Cerebellar cortex (tissue), 1 donor: ENCODE measurements around the gene MED27.
"Not testable (repeated sequence)": the region's sequence is repeated elsewhere in the genome, so short reads cannot be mapped to it uniquely, and the experiment has no call there.

Source experiments
- DNase-seq: peaks from one replicate; pipeline ENCODE4 v3.0.0-alpha.2; 2015; ENCODE audit warnings: low spot score

The MED27 gene

GRCh38 chr9:131963072-131964030 lies 116.3 kb downstream of the MED27 start:
- DNase-seq, result no peak

DNA sequence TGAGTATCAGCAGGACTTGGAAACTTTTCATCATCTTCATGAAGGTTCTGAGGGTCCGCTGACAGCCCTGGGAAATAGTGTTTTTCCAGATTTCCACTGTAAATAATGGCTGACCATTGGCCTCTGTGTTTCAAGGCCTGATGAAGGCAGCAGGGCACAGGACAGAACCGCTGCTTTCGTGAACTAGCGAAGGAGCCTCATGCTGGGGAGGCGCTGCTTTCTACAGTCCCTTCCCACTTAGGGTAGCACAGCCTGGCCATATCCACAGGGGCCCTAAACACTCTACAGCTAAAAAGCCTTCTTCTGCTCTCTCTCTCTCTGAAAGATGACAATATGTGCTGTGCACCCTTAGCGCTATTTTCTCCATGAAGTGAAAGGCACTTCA lies 118.2 kb downstream of the MED27 start:
- no peak for DNase-seq

- peak; percentile 31 for DNase-seq
Observed at GRCh38 chr9:131960851-131961495, 118.7 kb downstream of the MED27 start.

DNA sequence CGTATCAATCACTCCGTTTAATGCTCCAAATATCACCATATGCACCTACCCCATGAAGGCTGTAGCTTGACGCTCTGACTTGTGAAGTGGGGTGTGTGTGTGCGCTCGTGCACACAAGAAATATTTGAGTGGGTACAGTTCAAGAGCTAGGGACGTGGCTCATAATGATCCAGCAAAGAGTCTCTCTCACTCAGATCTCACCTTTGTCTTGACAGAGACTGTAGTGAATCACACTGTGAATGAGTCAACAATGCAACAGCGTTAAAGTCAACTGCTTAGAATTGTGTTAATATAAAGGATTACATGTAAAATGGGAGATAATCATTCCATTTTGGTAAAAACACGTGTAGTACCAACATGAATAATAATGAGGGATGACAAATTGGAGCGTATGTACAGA lies 119.4 kb downstream of the MED27 start:
- DNase-seq, result no peak

GRCh38 chr9:131959887-131960286 lies 119.8 kb downstream of the MED27 start:
- no peak for DNase-seq

- DNase-seq, result no peak
Observed at GRCh38 chr9:131959056-131959455, 120.6 kb downstream of the MED27 start.

DNA sequence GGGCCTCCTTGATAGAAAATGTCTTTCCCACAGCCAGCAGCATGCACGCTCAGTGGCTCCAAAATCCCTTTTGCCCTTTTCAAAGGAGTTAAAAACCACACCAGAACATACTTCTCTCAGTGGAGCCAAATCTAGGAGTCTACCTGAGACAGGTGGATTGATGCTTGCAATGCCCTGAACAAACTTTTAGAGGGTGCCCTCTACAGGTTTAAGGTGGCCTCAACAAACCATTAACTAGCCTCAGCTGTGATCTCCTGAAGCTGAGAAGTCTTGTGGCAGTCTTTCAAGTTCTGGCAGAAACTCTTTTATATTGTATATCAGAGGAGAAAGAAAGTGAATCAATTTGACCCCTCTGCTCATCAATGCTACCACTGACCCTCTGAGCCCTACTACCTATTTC lies 125.4 kb downstream of the MED27 start:
- peak; percentile 34 for DNase-seq

- peak; percentile 93 for DNase-seq
Observed at GRCh38 chr9:131951905-131952304, 127.8 kb downstream of the MED27 start.

DNA sequence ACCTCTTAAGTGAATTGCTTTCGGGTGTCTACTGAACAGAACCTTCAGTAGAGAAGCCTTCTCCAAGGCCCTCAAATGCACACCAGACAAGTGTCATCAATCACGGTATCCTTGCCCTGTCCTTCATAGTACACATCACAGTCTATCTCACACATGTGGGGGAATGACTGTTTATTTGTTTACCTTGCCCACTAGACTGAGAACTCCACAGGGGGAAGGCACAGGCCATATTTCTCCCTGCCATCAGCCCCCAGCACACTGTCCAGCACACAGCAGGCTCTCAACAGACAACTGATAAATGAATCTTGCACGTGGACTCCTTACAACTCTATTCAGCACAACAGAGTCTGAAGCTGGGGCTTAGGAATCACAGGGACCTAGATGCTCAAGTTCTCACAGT lies 128.5 kb downstream of the MED27 start:
- no peak for DNase-seq

DNA sequence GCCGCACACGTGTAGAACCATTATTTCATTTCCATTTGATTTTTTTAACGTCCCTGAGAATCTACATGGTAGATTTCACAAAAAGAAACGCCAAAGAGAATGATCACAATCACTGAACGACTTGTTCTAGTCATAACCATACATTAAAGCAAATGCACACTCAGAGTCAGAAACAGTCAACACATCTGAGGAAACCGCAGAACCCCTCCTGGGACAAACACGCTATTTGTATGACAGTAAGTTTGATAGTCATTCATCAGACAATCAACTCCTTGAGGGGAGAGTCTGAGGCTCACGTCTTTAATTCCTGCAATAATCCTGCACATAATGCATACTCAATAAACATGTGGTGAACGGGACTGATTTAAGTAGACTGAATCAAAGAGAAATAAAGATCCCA lies 129.2 kb downstream of the MED27 start:
- DNase-seq, result no peak

DNA sequence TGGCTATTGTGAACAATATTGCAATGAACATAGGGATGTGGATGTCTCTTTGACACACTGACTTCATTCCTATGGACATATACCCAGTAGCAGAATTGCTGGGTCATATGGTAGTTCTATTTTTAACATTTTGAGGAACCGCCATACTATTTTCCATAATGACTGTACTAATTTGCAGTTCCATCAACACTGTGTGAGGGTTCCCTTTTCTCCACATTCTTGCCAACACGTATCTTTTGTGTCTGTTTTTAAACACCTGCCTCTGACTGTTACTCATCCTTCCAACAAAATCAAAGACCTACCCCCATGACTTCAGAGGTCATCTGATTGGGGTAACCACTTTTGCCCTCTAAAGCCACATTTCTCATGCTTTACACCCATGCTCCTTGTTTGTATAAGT lies 133.5 kb downstream of the MED27 start:
- DNase-seq, result no peak

DNA sequence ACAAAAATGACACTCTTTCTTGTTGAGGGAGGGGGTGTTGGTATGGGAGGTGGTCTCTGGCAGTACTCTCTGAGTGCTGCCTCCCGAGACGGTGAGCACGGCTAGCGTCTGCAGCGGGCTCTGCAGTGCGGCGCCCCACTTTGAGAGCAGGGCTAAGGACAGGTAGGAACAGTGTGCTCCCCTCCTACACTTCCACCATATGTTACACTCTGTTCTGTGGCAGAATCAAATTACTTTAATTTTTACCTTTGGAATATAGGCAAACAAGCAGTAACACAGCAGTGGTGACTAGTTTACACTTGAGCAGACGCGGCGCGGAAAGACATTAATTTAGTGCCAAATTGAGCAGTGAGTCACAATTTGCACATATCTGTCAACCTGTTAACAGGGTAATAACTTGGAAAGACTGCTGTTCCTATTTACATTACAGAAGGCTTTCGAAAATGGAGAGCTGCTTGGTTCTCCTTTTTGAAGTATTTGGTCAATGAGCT lies 136.3 kb downstream of the MED27 start:
- DNase-seq, result peak; percentile 85

DNA sequence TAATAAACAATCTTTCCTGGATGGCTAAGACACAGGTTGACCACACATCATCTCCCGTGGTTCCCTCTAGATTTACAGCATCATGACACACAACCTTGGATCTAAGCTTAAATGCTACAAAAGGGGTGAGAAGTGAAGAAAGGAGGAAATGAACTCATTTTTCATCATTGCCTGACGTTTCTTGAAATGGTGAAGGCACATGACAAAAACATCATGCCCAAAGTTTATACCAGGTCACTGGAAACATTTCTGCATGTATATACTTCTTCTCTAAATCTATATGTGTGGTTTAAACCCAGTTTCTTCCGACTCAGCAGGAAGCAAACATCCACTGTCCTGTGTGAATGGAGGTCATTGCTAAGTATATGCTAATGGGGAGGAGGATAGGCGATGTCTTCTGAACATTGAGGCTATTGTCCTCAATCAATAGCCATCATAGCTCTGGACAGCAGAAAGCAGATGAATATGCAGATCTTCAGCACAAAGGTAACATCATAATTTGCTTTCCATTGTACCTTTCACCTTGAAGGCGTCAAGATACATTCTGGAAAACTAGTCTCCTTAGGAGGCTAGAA lies 137.4 kb downstream of the MED27 start:
- DNase-seq, result no peak

GRCh38 chr9:131937451-131937850 lies 142.2 kb downstream of the MED27 start:
- no peak for DNase-seq

GRCh38 chr9:131936929-131937328 lies 142.7 kb downstream of the MED27 start:
- DNase-seq, result no peak

GRCh38 chr9:131934673-131935072 lies 145.0 kb downstream of the MED27 start:
- DNase-seq, result no peak

GRCh38 chr9:131927091-131927490 lies 152.6 kb downstream of the MED27 start:
- no peak for DNase-seq

- no peak for DNase-seq
Observed at GRCh38 chr9:131926360-131926922, 153.2 kb downstream of the MED27 start.

DNA sequence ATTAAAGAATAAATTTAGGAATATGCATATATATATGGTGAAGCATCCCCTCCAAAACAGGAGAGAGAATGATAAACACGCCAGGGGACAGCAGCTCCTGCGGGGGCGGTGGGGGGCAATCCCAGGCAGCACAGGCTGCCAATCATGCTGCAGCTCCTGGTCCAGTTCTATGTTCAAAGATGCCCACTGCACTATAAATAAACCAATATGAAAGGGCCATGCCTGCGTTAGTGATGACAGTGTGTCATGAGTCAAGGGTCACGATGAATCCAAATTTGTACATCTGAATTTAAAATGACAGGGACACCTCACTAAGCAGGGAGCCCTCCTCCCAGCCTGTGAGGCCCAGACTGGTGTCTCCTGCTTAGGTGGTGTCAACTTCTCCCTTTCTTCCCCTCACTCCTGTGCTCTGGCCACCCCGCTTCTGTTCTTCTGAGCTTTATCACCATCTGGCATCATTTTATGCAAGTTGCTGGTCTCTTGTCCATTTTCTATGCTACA lies 153.9 kb downstream of the MED27 start:
- no peak for DNase-seq

GRCh38 chr9:131923766-131924165 lies 155.9 kb downstream of the MED27 start:
- no peak for DNase-seq

DNA sequence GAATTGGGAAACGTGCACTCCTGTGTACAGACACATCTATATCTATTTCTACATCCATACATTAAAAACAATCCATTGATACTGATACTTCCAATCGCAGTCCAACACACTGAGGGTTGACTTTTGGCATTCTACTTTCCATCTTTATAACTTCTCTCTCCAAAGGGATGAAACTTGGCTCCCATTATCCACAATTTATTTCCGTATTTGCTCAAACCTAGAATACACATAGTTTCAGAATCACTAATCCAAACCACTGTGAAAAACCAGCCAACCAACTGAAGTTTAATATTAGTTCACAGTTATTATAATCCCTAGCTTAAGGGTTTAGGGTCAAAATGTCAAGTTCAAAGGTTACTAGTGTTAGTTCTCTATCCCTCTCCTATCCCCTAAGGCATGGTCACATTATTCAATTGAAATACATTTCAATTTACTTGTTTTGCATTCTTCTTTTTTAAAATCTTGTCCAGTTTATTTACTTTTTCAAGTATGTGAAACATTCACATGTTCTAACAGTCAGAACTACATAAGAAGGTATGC lies 156.5 kb downstream of the MED27 start:
- DNase-seq, result no peak

GRCh38 chr9:131921635-131922034 lies 158.0 kb downstream of the MED27 start:
- DNase-seq, result not testable (repeated sequence)
